GM19452 (cell line): Measurements from ENCODE around the gene PGPEP1.

Experiments used
- ATAC-seq: cut with Tn5 transposase; IDR thresholded peaks from one replicate; pipeline ENCODE4 v1.9.1; 2021; ENCODE audit not compliant: unreplicated experiment

PGPEP1 gene, protein sequence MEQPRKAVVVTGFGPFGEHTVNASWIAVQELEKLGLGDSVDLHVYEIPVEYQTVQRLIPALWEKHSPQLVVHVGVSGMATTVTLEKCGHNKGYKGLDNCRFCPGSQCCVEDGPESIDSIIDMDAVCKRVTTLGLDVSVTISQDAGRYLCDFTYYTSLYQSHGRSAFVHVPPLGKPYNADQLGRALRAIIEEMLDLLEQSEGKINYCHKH

DNA sequence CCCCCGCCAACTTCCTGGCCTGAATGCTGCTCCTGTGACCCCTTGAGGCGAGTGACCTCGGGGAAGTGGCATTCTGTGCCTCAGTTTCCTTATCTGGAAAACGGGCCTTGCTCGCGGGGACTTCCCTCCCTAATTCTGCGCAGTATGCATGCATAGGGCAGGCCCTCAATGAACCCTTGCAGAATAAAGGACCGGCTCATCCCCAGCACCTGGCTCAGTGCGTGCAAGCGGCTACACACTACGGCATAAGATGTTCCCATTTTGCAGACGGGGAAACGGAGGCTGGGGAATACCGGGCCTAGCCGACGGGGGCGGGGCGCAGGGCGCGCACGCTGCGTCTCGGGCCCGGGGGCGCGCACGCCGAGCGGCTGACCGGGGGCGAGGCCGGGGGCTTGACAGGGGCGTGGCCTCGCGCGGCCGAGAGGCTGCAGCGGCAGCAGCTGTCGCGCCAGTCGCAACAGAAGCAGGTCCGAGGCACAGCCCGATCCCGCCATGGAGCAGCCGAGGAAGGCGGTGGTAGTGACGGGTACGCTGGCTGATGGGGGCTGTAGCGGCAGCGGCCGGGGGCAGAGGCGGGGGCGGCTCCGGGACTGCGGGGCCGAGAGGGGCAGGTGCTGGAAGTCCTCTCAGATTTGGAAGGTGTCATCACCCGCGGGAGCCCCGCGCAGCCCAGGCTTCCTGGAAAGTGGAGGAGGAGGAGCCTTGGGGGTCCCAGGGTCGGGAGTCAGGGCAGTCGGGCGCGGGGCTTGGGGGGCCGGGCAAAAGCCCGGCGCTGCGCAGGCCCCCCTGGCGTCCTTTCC lies at the start of gene PGPEP1:
PGPEP1 (plus strand) TSS at position 409 of the 800 bp plus-strand sequence; CDS start at position 493, 84 bp downstream.
- no peak for ATAC-seq

DNA sequence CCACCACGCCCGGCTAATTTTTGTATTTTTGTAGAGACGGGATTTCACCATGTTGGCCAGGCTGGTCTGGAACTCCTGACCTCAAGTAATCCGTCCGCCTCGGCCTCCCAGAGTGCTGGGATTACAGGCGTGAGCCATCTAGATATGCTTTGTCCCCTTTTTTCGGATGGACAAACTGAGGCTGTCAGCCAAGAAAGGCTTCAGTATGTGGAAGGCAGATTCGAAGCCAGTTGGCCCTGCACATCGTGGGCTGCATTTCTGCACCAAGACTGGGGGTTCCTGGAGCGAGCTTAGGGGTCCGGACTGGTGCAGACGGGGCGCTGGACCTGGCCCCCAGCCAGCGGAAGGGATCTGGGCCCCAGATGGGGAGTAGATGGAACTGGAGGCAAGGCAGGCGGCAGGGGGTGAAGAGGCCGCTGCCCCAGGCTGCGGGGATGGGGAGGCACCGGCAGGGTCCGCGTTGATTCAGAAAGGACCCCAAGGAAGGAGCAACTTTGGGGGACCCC lies 49.3 kb upstream of the PGPEP1 start:
- peak; percentile 13 for ATAC-seq

- ATAC-seq, result peak; percentile 48
These were observed 48.6 kb upstream of the PGPEP1 start for GRCh38 chr19:18291590-18292461.

- no peak for ATAC-seq
These were observed 48.0 kb upstream of the PGPEP1 start for GRCh38 chr19:18292462-18292809.

DNA sequence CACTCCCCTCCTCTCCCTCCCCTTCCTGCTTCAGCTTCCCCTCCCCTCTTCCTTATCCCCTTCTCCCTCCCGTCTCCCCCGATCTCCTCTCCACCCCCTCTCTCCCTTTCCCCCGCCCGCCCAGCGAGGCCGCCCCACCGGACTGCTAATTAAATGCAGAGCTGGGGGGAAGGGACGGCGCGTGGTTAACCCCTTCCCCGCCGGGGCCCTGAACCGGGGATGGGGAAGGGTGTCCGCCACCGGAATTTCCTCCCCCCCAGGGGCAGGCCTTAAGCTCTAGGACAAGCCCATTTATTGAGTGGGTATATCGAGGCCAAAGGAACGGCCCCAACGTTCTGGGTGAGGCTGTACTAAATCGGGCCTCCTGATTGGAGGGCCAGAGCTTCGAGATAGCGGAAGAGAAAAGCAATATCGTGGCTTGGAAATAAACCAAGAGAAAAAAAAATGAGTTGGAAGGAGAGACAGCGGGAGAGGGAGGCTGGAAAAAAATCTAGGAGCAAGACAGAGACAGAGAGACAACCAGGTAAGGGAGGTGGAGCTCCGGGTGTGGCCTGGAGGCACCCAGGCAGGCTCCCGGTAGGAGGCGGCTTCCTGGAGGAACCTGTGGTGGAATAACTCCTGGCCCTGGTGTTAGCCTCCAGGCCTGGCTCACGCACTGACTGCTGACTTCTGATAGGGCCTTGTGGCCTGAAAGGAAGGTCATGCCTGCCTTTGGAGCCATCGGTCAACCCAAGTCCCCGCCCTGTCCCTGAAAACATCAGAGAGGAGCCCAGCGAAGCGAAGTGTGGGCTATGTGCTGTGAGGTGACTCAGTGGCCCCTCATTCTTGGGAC lies 47.4 kb upstream of the PGPEP1 start:
- no peak for ATAC-seq

GRCh38 chr19:18293642-18294466 lies 46.5 kb upstream of the PGPEP1 start:
- ATAC-seq, result no peak

DNA sequence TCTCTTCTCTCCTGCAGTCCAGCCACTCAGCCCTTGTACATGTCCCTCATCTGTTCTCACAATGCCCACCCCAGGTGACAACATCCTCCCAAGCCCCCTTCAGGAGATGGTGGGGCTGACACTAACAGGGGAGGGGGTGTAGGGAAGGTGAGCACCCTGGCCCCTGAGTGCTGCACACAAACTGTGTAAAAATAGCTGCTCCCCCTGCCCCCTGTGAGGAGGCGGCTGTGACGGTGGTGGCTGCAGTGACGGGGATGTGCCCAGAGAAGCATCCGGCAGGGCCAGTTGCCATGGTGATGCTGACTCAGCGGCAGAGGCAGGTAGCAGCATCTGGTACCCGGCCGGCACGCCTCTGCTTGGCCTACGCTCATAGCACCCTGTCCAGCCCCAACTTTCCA lies 45.9 kb upstream of the PGPEP1 start:
- ATAC-seq, result no peak

GRCh38 chr19:18295034-18295451 lies 45.4 kb upstream of the PGPEP1 start:
- ATAC-seq, result no peak

DNA sequence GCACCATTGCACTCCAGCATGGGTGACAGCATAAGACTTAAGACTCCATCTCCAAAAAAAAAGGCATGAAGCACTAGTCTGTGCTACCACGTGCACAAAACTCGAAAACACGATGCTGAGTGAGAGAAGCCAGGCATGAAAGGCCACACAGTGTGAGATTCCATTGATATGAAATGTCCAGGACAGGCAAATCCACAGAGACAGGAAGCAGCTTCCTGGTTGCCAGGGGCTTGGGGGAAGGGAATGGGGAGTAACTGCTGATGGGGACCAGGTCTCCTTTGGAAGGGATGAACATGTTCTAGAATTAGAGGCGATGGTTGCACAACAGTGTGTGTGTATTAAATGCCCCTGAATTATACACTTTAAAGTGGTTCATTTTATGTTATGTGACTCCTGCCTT lies 43.1 kb upstream of the PGPEP1 start:
- ATAC-seq, result no peak

DNA sequence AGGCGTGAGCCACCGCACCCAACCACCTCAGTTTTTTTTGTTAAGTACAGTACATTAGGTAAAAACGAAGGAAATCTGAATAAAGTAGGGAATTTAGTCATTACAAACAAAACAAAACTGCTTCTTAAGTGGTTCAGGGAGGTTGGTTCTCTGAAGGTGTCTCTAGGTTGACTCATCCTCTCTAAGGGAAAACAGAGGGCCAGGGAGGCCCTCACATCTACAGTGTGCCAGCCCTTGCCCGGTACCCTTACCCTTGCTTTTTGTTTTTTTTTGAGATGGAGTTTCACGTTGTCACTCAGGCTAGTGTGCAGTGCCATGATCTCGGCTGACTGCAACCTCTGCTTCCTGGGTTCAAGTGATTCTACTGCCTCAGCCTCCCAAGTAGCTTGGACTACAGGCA lies 41.8 kb upstream of the PGPEP1 start:
- no peak for ATAC-seq

GRCh38 chr19:18299654-18300053 lies 40.7 kb upstream of the PGPEP1 start:
- ATAC-seq, result no peak

- ATAC-seq, result no peak
These were observed 39.3 kb upstream of the PGPEP1 start for GRCh38 chr19:18300930-18301717.

DNA sequence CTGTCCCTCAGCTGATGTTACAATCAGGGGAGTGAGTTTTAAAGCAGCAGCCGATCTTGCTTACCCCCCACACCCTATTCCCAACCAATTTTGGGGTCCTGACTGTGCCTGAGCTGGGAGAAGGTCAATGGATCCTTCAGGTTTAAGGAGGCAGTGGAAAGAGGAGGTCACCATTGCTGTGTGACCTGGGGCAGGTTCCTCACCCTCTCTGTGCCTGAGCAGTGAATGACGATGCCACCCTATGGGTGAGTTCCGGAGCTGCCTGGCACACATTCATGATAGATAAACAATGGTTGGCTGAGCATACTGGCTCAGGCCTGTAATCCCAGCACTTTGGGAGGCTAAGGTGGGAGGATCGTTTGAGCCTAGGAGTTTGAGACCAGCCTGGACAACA lies 38.7 kb upstream of the PGPEP1 start:
- ATAC-seq, result no peak

GRCh38 chr19:18304208-18304457 lies 36.3 kb upstream of the PGPEP1 start:
- no peak for ATAC-seq

GRCh38 chr19:18304458-18305310 lies 35.7 kb upstream of the PGPEP1 start:
- peak; percentile 48 for ATAC-seq

- ATAC-seq, result no peak
These were observed 34.0 kb upstream of the PGPEP1 start for GRCh38 chr19:18306209-18306887.

DNA sequence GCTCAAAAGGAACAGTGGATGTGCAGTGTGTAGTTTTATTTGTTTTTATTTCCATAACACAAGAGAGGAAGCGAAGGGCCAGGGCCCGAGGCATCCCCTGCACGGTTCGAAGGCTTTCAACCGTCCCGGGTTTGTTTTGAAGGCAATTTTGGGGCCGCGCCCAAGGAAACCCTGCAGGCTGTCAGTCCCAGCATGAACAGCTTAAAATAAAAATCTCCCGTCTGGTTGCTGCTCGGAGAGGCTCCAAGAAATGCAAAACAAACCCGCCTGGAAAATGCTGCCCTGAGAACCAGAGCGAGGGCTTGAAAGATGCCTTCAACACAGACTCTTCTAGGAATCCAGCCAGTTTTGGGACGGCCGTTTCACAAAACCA lies 33.5 kb upstream of the PGPEP1 start:
- no peak for ATAC-seq

DNA sequence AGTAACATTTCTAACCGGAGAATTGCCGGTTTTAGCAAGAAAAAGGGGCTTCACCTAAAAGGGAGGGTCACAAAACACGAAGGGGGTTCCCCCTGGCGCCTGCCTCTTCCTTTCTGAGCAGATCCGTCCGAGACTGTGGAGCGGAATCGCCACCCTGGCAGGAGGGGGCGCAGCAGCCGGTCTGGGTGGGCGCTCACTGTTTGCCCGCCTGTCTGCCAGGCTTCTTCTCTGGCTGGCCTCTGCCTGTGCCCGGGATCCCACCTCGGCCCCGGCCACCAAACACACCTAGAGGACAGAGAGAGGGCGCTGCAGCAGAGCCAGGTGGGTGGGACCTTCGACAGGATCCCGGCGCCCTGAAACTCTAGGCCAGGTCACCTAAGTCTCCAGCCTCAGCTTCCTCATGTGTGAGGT lies 33.1 kb upstream of the PGPEP1 start:
- ATAC-seq, result no peak
